IPS DF 4.7 (cell line): ENCODE measurements around the gene SMAD4.
"Not testable (repeated sequence)": the region's sequence is repeated elsewhere in the genome, so short reads cannot be mapped to it uniquely, and the experiment has no call there.

Source experiments
- DNase-seq: peaks from one replicate; pipeline ENCODE4 v3.0.0-alpha.2; 2013; ENCODE audit warnings: low spot score; ENCODE audit errors: extremely low read depth

Gene SMAD4

DNA sequence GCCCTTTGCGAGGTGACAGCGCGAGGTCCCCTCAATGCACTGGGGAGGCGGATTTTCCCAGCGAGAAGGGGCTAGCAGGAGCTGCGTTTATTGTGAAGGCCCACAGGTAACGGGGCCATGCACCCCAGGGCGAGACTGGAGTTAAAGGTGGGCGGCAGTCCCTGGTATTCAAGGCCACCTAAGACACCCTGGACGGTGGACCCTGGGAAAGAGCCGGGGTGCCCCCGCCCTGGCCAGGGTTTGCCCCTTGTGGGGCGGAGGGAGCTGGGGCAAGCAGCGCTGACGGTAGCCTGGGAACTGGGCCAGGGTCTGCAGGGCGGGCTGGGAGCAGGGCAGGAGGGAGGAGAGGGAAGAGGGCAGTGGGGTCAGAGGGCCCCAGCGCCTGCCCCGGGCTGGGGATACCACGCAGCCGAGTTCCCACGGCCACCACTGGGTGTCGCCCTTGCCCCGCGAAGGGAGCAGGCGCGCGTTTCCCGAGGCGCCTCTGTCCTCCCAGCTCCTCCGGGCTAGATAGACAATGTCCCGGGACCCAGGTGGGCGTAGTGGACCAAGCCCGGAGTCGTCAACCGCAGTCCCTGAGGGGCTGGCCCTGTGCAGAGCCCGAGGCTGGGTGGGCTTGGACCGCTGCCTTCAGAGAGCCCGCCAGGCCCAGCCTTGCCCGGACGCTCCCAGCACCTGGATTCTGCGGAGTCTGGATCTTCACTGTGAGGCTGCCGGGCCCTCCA, 80.2 kb downstream of the SMAD4 start:
- DNase-seq = peak; percentile 38

DNA sequence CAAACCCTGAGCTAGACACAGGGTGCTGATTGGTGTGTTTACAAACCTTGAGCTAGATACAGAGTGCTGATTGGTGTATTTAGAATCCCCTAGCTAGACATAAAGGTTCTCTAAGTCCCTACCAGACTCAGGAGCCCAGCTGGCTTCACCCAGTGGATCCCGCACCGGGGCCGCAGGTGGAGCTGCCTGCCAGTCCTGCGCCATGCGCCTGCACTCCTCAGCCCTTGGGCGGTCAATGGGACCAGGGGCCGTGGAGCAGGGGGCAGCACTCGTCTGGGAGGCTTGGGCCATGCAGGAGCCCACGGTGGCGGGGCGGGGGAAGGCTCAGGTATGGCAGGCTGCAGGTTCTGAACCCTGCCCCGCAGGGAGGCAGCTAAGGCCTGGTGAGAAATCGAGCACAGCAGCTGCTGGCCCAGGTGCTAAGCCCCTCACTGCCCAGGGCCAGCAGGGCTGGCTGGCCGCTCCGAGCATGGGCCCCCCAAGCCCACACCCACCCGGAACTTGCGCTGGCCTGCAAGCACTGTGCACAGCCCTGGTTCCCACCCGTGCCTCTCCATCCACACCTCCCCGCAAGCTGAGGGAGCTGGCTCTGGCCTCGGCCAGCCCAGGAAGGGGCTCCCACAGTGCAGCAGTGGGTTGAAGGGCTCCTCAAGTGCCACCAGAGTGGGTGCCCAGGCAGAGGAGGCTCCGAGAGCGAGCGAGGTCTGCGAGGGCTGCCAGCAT, 81.8 kb downstream of the SMAD4 start:
- not testable (repeated sequence) for DNase-seq

DNA sequence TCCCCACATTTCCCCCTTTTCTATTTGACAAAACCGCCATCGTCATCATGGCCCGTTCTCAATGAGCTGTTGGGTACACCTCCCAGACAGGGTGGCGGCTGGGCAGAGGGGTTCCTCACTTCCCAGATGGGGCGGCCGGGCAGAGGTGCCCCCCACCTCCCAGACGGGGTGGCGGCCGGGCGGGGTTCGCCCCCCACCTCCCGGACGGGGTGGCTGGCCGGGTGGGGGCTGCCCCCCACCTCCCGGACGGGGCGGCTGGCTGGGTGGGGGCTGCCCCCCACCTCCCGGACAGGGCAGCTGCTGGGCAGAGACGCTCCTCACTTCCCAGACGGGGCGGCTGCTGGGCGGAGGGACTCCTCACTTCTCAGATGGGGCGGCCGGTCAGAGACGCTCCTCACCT, 87.0 kb downstream of the SMAD4 start:
- DNase-seq = not testable (repeated sequence)

- DNase-seq = not testable (repeated sequence)
Observed at GRCh38 chr18:51119561-51119960, 89.5 kb downstream of the SMAD4 start.

DNA sequence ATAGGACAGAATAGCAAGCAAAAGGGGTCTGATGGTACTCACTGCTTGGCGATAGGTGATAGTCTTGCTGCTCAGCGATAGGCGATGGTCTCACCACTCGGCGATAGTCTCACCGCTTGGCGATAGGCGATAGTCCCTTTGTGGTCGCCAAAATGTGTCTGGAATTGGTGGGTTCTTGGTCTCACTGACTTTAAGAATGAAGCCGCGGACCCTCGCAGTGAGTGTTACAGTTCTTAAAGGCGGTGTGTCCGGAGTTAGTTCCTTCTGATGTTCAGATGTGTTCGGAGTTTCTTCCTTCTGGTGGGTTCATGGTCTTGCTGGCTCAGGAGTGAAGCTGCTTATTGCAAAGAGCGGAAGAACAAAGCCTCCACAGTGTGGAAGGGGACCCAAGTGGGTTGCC, 90.0 kb downstream of the SMAD4 start:
- not testable (repeated sequence) for DNase-seq

DNA sequence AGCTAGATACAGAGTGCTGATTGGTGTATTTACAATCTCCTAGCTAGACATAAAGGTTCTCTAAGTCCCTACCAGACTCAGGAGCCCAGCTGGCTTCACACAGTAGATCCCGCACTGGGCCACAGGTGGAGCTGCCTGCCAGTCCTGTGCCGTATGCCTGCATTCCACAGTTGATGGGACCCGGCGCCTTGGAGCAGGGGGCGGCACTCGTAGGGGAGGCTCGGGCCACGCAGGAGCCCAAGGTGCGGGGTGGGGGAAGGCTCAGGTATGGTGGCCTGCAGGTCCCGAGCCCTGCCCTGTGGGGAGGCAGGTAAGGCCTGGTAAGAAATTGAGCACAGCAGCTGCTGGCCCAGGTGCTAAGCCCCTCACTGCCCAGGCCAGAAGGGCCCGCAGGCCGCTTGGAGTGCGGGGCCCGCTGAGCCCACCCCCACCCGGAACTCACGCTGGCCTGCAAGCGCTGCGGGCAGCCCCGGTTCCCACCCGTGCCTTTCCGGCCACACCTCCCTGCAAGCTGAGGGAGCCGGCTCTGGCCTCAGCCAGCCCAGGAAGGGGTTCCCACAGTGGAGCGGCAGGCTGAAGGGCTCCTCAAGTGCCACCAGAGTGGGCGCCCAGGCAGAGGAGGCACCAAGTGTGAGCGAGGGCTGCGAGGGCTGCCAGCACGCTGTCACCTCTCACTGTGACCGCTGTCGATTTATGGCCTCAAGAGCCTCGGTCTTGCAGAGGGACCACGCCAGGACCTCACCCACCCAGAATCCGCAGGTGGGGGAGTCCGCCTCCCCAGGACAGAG, 91.0 kb downstream of the SMAD4 start:
- DNase-seq = no peak

DNA sequence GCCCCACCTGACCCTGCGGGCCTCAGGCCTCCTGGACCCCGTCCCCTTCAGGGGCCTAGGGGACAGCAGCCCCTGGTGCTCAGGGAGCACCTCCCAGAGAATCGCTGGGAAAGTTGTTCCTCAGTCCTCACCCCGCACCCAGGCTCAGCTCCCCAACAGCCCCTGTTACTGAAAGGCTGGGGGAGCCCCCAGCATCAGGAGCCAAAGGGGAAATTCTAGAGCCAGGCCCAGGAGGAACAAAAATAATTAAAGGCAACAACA, 91.5 kb downstream of the SMAD4 start:
- no peak for DNase-seq

GRCh38 chr18:51122266-51123045, 92.4 kb downstream of the SMAD4 start:
- no peak for DNase-seq

DNA sequence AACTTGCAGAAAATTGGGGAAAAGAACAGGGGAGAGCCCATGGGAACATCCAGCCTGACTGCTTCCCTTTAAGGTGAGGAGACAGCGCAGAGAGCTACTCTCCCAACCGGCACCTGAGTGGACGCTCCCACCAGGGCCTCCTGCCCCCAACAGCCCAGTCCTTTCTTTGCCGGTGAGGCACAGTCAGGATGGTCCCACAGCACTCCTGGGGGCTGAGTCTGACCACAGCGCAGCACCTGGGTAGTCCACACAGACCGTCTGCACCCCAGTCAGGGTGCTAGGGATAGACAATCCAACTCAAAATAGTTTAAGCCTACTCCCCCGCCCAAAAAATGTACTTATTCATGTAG, 93.0 kb downstream of the SMAD4 start:
- no peak for DNase-seq

DNA sequence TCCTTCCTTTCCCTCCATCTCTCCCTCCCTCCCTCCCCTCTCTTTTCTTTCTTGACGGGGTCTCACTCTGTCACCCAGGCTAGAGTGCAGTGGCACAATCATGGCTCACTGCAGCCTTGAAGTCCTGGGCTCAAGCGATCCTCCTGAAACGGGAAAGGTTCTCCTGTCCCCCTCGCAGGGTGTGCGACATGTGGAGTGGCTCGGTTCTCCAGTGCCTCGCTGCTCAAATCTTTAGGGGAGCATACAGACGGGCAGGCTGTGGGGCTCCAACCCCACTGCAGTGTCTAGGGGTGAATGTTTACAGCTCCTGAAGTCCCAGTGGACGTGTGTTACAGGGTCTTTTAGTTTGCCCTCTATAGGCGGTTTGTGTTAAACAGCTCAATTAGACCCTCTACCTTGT, 93.5 kb downstream of the SMAD4 start:
- no peak for DNase-seq

GRCh38 chr18:51123936-51124486, 94.0 kb downstream of the SMAD4 start:
- no peak for DNase-seq

GRCh38 chr18:51125976-51126375, 96.0 kb downstream of the SMAD4 start:
- DNase-seq = no peak

DNA sequence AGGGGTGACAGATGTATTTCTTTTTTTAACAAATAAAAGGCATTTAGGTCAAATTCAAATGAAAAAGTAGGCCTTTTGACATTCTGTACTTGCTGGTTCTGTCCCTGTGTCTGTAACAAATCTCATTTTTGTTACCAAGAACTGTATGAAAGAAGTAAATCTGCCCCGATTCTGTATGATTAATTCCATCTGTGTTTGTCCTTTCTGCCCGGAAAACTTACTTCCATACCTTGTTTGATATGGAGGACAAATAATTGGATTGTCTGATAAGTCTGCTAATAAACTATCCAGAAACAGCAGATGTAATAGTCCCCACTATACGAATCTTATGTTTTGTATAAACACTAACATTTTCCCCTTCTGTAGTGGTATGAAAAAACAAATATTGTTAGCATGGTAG, 97.7 kb downstream of the SMAD4 start:
- no peak for DNase-seq

GRCh38 chr18:51128533-51128932, 98.5 kb downstream of the SMAD4 start:
- DNase-seq = no peak

GRCh38 chr18:51132256-51132935, 102.4 kb downstream of the SMAD4 start:
- DNase-seq = no peak

GRCh38 chr18:51133580-51134160, 103.7 kb downstream of the SMAD4 start:
- DNase-seq = no peak
